GM12865 (cell line): ENCODE results near the gene MGAT2.
"Not testable (repeated sequence)": the region's sequence is repeated elsewhere in the genome, so short reads cannot be mapped to it uniquely, and the experiment has no call there.

Source experiments
- DNase-seq: peaks from one replicate; pipeline ENCODE4 v3.0.0; 2010; ENCODE audit warnings: low read depth
- H3K4me3 ChIP-seq: 2 replicates; pipeline ENCODE4 v1.5.1; 2011; ENCODE audit warnings: mild to moderate bottlenecking, low read depth, low read length, control low read depth
- TF ChIP-seq, protein P1 (sequence below): IDR thresholded peaks from 2 replicates; pipeline ENCODE4 v1.5.1; 2011; ENCODE audit warnings: low read length, control low read depth, low read depth, inconsistent platforms; ENCODE audit not compliant: insufficient read depth; ENCODE audit errors: missing control alignments

Gene MGAT2

DNA sequence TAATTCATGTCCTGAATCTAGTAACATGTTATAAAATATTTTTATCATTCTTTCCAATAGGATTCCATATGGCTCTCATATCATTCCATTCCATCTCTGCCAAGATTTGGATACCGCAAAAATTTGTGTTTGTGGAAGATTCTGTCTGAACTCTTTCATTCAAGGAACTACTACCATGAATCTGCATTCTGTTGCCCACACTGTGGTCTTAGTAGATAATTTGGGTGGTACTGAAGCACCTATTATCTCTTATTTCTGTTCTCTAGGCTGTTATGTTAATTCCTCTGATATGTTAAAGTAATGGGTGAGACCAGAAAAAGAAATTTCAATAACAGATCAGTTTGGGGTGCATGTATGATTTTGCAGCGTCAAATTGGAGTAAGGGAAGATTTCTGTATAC is 6.4 kb upstream of the MGAT2 start:
- TF ChIP-seq, protein P1, sequence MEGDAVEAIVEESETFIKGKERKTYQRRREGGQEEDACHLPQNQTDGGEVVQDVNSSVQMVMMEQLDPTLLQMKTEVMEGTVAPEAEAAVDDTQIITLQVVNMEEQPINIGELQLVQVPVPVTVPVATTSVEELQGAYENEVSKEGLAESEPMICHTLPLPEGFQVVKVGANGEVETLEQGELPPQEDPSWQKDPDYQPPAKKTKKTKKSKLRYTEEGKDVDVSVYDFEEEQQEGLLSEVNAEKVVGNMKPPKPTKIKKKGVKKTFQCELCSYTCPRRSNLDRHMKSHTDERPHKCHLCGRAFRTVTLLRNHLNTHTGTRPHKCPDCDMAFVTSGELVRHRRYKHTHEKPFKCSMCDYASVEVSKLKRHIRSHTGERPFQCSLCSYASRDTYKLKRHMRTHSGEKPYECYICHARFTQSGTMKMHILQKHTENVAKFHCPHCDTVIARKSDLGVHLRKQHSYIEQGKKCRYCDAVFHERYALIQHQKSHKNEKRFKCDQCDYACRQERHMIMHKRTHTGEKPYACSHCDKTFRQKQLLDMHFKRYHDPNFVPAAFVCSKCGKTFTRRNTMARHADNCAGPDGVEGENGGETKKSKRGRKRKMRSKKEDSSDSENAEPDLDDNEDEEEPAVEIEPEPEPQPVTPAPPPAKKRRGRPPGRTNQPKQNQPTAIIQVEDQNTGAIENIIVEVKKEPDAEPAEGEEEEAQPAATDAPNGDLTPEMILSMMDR, result no peak
- no peak for DNase-seq
- H3K4me3 ChIP-seq, result no peak overlapping the region

DNA sequence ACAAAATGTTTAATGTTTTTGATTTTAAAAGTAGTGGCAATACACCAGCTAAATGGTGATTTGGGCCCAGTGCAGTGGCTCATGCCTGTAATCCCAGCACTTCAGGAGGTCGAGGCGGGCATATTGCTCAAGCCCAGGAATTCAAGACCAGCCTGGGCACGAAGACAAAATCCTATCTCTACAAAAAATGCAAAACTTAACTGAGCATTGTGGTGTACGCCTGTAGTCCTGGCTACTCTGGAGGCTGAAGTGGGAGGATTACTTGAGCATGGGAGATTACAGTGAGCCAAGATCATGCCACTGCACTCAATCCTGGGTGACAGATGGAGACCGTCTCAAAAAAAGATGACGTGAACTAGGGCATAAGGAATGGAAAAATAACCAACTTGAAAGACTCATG is 4.8 kb upstream of the MGAT2 start:
- H3K4me3 ChIP-seq, result no peak overlapping the region
- TF ChIP-seq, protein P1, result no peak
- no peak for DNase-seq

DNA sequence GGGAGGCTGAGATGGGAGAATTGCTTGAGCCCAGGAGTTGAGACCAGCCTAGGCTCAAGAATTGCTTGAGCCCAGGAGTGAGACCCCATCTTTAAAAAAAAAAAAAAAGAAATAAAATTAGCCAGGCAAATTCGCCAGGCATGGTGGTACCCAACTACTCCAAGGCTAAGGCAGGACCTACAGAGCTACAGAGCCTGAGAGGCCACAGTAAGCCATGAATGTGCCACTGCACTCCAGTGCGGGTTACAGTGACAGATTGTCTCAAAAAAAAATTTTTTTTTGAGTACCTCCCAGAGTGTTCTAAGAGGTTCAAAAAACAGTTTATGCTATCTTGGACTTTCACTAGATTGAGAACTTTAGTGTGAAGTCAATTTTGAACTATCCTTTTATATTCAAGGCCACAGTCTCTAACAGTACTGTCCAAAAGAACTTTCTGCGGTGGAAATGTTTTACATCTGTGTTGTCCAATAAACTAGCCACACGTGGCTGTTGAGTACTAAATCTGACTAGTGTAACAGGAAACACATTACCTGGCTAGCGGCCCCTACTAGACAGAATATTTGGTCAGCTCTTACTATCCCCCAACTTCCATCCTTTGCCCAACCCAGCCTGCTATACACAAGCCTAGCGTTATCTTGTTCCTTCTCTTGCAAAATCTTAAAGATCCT is 2.6 kb upstream of the MGAT2 start:
- TF ChIP-seq, protein P1, result no peak
- peak overlapping the region; percentile 98; the same call in 1 of the 2 replicates for H3K4me3 ChIP-seq

DNA sequence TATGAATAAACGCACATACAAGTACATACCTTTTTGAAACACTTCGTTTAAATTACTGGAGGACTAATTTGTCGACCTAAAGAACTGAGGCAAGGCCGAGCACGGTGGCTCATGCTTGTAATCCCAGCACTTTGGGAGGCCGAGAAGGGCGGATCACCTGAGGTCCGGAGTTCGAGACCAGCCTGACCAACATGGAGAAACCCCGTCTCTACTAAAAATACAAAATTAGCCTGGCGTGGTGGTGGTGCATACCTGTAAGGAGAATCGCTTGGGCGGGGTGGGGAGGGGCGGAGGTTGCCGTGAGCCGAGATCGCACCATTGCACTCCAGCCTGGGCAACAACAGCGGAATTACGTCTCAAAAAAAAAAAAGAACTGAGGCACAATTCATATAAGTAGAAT is 1.3 kb upstream of the MGAT2 start:
- DNase-seq, result not testable (repeated sequence)
- H3K4me3 ChIP-seq, result peak overlapping the region; percentile 98

More for the DNA sequence above, 2.6 kb upstream of the MGAT2 start:
- DNase-seq, result no peak

DNA sequence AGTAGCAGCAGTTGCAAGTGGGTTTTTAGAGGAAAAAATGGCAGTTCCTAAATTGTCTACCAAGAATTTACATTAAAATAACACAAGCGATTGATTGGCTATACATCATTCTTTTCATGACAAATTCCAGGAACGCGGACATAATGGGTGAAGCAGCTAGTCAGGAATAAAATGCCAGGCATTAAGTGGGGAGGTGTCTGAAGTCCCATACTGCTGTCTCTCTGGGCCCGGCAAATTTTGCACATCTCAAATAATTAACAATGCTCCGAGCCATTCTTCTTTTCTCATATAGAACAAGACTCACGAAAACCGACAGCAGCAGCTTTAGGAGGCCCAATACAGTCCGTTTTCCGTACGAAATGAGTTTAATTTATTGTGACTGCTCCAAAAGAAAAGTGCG is 869 bp upstream of the MGAT2 start:
- TF ChIP-seq, protein P1, result no peak
- H3K4me3 ChIP-seq, result peak overlapping the region; percentile 98
- no peak for DNase-seq

DNA sequence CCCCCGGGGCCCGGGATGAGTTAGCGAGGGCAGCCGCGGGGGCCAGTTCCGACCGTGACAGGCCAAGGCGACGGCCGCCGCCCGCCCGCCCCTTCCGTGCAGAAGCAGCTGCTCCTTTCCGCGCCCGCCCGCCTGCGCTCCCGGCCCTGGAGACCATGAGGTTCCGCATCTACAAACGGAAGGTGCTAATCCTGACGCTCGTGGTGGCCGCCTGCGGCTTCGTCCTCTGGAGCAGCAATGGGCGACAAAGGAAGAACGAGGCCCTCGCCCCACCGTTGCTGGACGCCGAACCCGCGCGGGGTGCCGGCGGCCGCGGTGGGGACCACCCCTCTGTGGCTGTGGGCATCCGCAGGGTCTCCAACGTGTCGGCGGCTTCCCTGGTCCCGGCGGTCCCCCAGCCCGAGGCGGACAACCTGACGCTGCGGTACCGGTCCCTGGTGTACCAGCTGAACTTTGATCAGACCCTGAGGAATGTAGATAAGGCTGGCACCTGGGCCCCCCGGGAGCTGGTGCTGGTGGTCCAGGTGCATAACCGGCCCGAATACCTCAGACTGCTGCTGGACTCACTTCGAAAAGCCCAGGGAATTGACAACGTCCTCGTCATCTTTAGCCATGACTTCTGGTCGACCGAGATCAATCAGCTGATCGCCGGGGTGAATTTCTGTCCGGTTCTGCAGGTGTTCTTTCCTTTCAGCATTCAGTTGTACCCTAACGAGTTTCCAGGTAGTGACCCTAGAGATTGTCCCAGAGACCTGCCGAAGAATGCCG is 699 bp downstream of the MGAT2 start:
- H3K4me3 ChIP-seq, result peak overlapping the region; percentile 98
- peak; percentile 86 for DNase-seq
- TF ChIP-seq, protein P1, result no peak

DNA sequence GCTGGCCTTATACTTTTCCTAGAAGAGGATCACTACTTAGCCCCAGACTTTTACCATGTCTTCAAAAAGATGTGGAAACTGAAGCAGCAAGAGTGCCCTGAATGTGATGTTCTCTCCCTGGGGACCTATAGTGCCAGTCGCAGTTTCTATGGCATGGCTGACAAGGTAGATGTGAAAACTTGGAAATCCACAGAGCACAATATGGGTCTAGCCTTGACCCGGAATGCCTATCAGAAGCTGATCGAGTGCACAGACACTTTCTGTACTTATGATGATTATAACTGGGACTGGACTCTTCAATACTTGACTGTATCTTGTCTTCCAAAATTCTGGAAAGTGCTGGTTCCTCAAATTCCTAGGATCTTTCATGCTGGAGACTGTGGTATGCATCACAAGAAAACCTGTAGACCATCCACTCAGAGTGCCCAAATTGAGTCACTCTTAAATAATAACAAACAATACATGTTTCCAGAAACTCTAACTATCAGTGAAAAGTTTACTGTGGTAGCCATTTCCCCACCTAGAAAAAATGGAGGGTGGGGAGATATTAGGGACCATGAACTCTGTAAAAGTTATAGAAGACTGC is 1.5 kb downstream of the MGAT2 start:
- H3K4me3 ChIP-seq, result peak overlapping the region; percentile 98
- TF ChIP-seq, protein P1, result no peak

More for the DNA sequence above, 1.5 kb downstream of the MGAT2 start:
- no peak for DNase-seq
